Measurements from ENCODE around the gene KDM4B. TPM values are rescaled to one million over a fixed set of nuclear protein-coding genes. Genes with fewer than 3 reads are reported as not detected.

The KDM4B gene
- total and polyA plus RNA-seq, 2 donors (not counting 1 experiment from before 2014, with no cell fraction given) = 6.4 to 14.4 TPM

DNA sequence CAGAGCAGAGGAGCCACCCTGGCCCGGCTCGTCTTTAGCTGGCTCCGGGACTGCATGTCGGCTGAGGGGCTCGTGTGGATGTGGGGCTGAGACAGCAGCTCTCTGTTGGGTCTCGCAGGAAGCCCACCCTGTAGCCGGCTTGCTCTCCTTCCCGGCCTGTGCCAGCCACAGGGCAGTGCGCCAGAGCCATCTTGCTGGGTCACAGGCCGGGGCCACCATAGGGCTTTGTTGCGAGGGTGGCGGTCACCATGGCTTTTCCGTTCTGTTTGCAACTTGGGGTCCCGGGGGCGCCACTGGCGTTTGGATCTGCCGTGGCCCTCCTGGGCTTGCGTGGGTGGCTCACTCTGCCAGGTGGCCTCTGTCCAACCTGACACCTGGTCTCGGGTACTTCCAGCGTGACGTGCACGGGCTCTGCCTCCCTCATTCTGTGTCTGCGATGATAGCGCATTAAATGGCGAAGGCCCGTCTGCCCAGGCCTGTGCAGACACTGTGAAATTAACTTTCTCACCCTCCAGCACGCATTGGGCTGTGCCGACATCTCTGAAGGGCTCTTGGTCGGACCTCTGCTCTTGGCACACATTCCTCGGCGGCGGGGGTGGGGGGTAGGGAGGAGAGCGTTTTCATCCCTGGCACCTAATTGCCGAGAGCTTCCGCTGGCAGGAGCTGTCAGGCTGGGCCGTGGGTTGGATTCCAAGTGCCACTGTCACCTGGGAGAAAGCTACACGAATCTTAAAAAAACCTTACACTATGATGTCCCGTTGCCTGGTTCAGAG, 95.1 kb downstream of the KDM4B start:
- Histone ChIP-seq H4K20me1 (ENCODE audit: control insufficient read depth, extremely low read depth, insufficient read depth, low read length) (no peaks in the 10 kb centered on the region), H3K4me2 (ENCODE audit: extremely low read depth, insufficient read depth, low read length) (no peak overlapping the region), H3K9ac (ENCODE audit: insufficient read depth, low read length) (no peak overlapping the region), H3K79me2 (ENCODE audit: control insufficient read depth, insufficient read depth, low read length) (no peaks in the 10 kb centered on the region), H3K27me3 (ENCODE audit: control insufficient read depth, insufficient read depth, low read length) (no peaks in the 10 kb centered on the region), H3K4me1 (ENCODE audit: control insufficient read depth, extremely low read depth, insufficient read depth, low read length) (no peaks in the 10 kb centered on the region), H2AFZ (ENCODE audit: low read length) (no peak overlapping the region), H3K27ac (ENCODE audit: insufficient read depth, low read length) (no peak overlapping the region), H3K4me3 (replicated peaks in 1 of 4; ENCODE audit: control extremely low read depth in 1 of 4, insufficient read depth in 1 of 4, low read depth in 3 of 4, low read length in 4 of 4) (no peak overlapping the region), H3K9me3 (ENCODE audit: control insufficient read depth, insufficient read depth, low read depth, low read length) (no peaks in the 10 kb centered on the region), H3K36me3 (ENCODE audit: control insufficient read depth, insufficient read depth, low read length) (peaks cover 6% of the 10 kb centered on the region)
- TF ChIP-seq EZH2 (IDR thresholded peaks at IDR 0.05; ENCODE audit: low read length, missing control alignments) = no peak
- TF ChIP-seq CTCF (conservative IDR thresholded peaks at IDR 0.05 in 1 of 2, IDR thresholded peaks at IDR 0.05 in 1 of 2; ENCODE audit: low read depth in 1 of 2, low read length in 2 of 2) = no peak
- DNase-seq (ENCODE audit: low read depth in 2 of 2) = no peak

- DNase-seq (ENCODE audit: low read depth in 2 of 2) = no peak
- Histone ChIP-seq H3K4me1 (ENCODE audit: control insufficient read depth, extremely low read depth, insufficient read depth, low read length) (no peaks in the 10 kb centered on the region), H3K9me3 (ENCODE audit: control insufficient read depth, insufficient read depth, low read depth, low read length) (no peaks in the 10 kb centered on the region), H3K27ac (ENCODE audit: insufficient read depth, low read length) (no peak overlapping the region), H3K27me3 (ENCODE audit: control insufficient read depth, insufficient read depth, low read length) (no peaks in the 10 kb centered on the region), H2AFZ (ENCODE audit: low read length) (no peak overlapping the region), H3K9ac (ENCODE audit: insufficient read depth, low read length) (no peak overlapping the region), H3K36me3 (ENCODE audit: control insufficient read depth, insufficient read depth, low read length) (peaks cover 6% of the 10 kb centered on the region), H3K79me2 (ENCODE audit: control insufficient read depth, insufficient read depth, low read length) (no peaks in the 10 kb centered on the region), H3K4me3 (replicated peaks in 1 of 4; ENCODE audit: control extremely low read depth in 1 of 4, insufficient read depth in 1 of 4, low read depth in 3 of 4, low read length in 4 of 4) (no peak overlapping the region), H3K4me2 (ENCODE audit: extremely low read depth, insufficient read depth, low read length) (no peak overlapping the region), H4K20me1 (ENCODE audit: control insufficient read depth, extremely low read depth, insufficient read depth, low read length) (no peaks in the 10 kb centered on the region)
- TF ChIP-seq CTCF (conservative IDR thresholded peaks at IDR 0.05 in 1 of 2, IDR thresholded peaks at IDR 0.05 in 1 of 2; ENCODE audit: low read depth in 1 of 2, low read length in 2 of 2) (no peak), EZH2 (IDR thresholded peaks at IDR 0.05; ENCODE audit: low read length, missing control alignments) (no peak)
These were observed 96.0 kb downstream of the KDM4B start for GRCh38 chr19:5064896-5065295.

DNA sequence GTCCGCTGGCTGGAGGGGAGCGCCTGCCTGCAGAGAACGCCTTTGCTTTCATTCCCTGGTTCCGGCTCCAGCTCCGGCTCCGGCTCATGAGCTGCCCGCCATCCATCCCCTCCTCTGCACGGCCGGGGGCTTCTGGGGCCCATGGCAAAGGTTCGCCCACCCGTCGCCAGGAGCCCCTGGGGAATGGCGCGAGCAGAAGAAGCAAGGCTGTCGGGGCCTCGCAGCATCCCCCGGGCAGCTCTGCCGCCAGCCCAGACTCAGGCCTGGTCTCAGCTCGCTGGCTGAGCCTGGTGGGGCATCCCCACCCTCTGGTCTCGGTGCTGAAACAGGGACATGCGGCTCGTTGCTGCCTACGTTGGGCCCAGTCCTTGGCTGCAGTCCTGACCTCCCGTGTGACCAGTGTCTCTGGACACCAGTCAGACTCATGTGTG, 96.8 kb downstream of the KDM4B start:
- Histone ChIP-seq H3K4me1 (ENCODE audit: control insufficient read depth, extremely low read depth, insufficient read depth, low read length) (no peaks in the 10 kb centered on the region), H3K36me3 (ENCODE audit: control insufficient read depth, insufficient read depth, low read length) (peaks cover 6% of the 10 kb centered on the region), H3K79me2 (ENCODE audit: control insufficient read depth, insufficient read depth, low read length) (no peaks in the 10 kb centered on the region), H3K27me3 (ENCODE audit: control insufficient read depth, insufficient read depth, low read length) (no peaks in the 10 kb centered on the region), H3K27ac (ENCODE audit: insufficient read depth, low read length) (no peak overlapping the region), H4K20me1 (ENCODE audit: control insufficient read depth, extremely low read depth, insufficient read depth, low read length) (no peaks in the 10 kb centered on the region), H3K4me2 (ENCODE audit: extremely low read depth, insufficient read depth, low read length) (no peak overlapping the region), H3K4me3 (replicated peaks in 1 of 4; ENCODE audit: control extremely low read depth in 1 of 4, insufficient read depth in 1 of 4, low read depth in 3 of 4, low read length in 4 of 4) (no peak overlapping the region), H3K9me3 (ENCODE audit: control insufficient read depth, insufficient read depth, low read depth, low read length) (no peaks in the 10 kb centered on the region), H3K9ac (ENCODE audit: insufficient read depth, low read length) (no peak overlapping the region), H2AFZ (ENCODE audit: low read length) (no peak overlapping the region)
- no peak for TF ChIP-seq CTCF (conservative IDR thresholded peaks at IDR 0.05 in 1 of 2, IDR thresholded peaks at IDR 0.05 in 1 of 2; ENCODE audit: low read depth in 1 of 2, low read length in 2 of 2)
- no peak for TF ChIP-seq EZH2 (IDR thresholded peaks at IDR 0.05; ENCODE audit: low read length, missing control alignments)
- no peak for DNase-seq (ENCODE audit: low read depth in 2 of 2)
